Esophagus muscularis mucosa (tissue), 4 donors: ENCODE measurements around the gene ANKRD33B. TPM values are rescaled to one million over a fixed set of nuclear protein-coding genes. Genes with fewer than 3 reads are reported as not detected.

Experiments
- DNase-seq: peaks from one replicate; pipeline ENCODE4 v3.0.0-alpha.2; 2017; ENCODE audit errors: extremely low spot score
- H3K27ac ChIP-seq, 4 donors: fragments of 200-600 bp; sonication (generic); replicated peaks in 1 of 4; 1 replicate in 3 of 4; 2 replicates in 1 of 4; pipeline ENCODE4 v1.5.1; 2016 to 2019; ENCODE audit warnings: mild to moderate bottlenecking in 1 of 4
- H3K27me3 ChIP-seq, 4 donors: fragments of 200-600 bp; sonication (generic); one replicate each; pipeline versions ENCODE4 v1.5.1 to v1.6.0; 2016 to 2019
- H3K36me3 ChIP-seq, 4 donors: fragments of 200-600 bp; sonication (generic); one replicate each; pipeline ENCODE4 v1.5.1; 2016 to 2019
- H3K4me1 ChIP-seq, 4 donors: fragments of 200-600 bp; sonication (generic); one replicate each; pipeline ENCODE4 v1.5.1; 2016 to 2019
- H3K4me3 ChIP-seq, 4 donors: fragments of 200-600 bp; sonication (generic); 1 replicate in 2 of 4; 2 replicates in 2 of 4; pipeline ENCODE4 v1.5.1; 2016 to 2019; ENCODE audit warnings: mild to moderate bottlenecking in 4 of 4, moderate library complexity in 1 of 4
- H3K9me3 ChIP-seq, 4 donors: fragments of 200-600 bp; sonication (generic); 1 replicate in 3 of 4; 2 replicates in 1 of 4; pipeline ENCODE4 v1.5.1; 2016 to 2019
- EP300 ChIP-seq: sonication (generic); formaldehyde crosslinking; IDR thresholded peaks from one replicate; pipeline ENCODE4 v1.6.1; 2017; ENCODE audit warnings: antibody characterized with exemption
- POLR2A ChIP-seq: fragments of 450-650 bp; IDR thresholded peaks from one replicate; pipeline ENCODE4 v1.6.1; 2017; ENCODE audit warnings: antibody characterized with exemption, moderate library complexity, mild to moderate bottlenecking, low read depth
- POLR2AphosphoS5 ChIP-seq, 2 donors: sonication (generic); formaldehyde crosslinking; IDR thresholded peaks; one replicate each; pipeline ENCODE4 v1.6.1; 2017; ENCODE audit warnings: antibody characterized with exemption in 2 of 2
- WGBS: methylation state at CpG from one replicate; pipeline ENCODE4 v1.1.5; 2018; 5-methylcytosine and 5-hydroxymethylcytosine counted together
- intact Hi-C: fragments of 100-400 bp; cut with DNase I; formaldehyde crosslinking; loops from one replicate; pipeline ENCODE4 v1.15.1; 2023
- total RNA-seq, 4 donors: library from RNA; depleted of rRNA; stranded (reverse); fragments of >200 nt; gene quantifications; one replicate each; pipeline versions ENCODE4 v1.1.0 to v1.2.1, GENCODE V29; 2016
- TF ChIP-seq, protein P1 (sequence below), 3 experiments: fragments of 200-600 bp in 2 of 3; fragments of 450-650 bp in 1 of 3; sonication (generic) in 2 of 3; IDR thresholded peaks; one replicate each; pipeline ENCODE4 v1.5.1; 2017 to 2019; ENCODE audit warnings: antibody characterized with exemption in 3 of 3, mild to moderate bottlenecking in 2 of 3, moderate library complexity in 1 of 3

The ANKRD33B gene
- total RNA-seq, 4 donors from 2014 or later, result 4.6 to 8.2 (median 6.7) TPM

DNA sequence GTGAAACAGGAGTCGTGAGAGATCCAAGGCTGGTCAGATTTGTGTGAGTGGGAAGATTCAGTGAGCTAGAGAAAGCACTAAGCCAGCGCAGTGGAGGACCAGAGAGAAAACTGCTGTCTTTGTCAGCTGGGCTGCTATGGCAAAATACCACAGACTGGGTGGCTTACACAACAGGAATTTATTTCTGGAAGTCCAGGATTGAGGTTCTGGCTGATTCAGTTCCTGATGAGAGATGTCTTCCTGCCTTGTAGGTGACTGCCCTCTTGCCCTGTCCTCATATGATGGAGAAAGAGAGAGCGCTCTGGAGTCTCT, 24.2 kb upstream of the ANKRD33B start:
- WGBS, result 78% methylated on average over 3 of the region's 3 CpGs
- no peak overlapping the region for H3K4me3 ChIP-seq
- H3K4me1 ChIP-seq, result peaks cover 7 to 12% (median 8%) of the 10 kb centered on the region in 4 donors
- no peaks in the 10 kb centered on the region for H3K9me3 ChIP-seq
- H3K36me3 ChIP-seq, result no peaks in the 10 kb centered on the region
- TF ChIP-seq POLR2AphosphoS5 (IDR thresholded peaks at IDR 0.05) (no peak), EP300 (no peak), POLR2A (no peak)
- TF ChIP-seq, protein P1, sequence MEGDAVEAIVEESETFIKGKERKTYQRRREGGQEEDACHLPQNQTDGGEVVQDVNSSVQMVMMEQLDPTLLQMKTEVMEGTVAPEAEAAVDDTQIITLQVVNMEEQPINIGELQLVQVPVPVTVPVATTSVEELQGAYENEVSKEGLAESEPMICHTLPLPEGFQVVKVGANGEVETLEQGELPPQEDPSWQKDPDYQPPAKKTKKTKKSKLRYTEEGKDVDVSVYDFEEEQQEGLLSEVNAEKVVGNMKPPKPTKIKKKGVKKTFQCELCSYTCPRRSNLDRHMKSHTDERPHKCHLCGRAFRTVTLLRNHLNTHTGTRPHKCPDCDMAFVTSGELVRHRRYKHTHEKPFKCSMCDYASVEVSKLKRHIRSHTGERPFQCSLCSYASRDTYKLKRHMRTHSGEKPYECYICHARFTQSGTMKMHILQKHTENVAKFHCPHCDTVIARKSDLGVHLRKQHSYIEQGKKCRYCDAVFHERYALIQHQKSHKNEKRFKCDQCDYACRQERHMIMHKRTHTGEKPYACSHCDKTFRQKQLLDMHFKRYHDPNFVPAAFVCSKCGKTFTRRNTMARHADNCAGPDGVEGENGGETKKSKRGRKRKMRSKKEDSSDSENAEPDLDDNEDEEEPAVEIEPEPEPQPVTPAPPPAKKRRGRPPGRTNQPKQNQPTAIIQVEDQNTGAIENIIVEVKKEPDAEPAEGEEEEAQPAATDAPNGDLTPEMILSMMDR (IDR thresholded peaks at IDR 0.05), result no peak
- H3K27ac ChIP-seq, result no peak overlapping the region
- DNase-seq, result no peak
- intact Hi-C loops, result no loop called here
- H3K27me3 ChIP-seq, result peaks cover 0 to 52% (median 0%) of the 10 kb centered on the region in 4 donors

DNA sequence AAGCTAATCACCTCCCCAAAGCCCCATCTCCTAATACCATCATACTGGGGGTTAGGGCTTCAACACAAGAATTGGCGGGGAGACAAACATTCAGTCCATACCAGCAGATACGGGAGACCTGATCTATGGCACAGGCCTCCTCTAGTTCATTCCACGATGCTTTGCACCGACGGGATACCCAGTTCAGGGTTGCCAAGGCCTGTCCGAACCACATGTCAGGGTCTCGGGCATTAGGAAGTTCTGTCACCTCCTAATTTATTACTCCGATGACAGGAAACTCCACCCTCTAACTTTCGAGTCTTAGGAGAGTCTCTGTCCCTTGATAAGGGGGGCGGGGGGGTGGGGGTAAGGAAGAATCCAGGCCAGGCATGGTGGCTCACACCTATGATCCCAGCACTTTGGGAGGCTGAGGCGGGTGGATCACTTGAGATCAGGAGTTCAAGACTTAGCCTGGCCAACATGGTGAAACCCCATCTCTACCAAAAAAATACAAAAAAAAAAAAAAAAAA, 23.8 kb upstream of the ANKRD33B start:
- TF ChIP-seq, protein P1 (IDR thresholded peaks at IDR 0.05), result no peak
- TF ChIP-seq EP300, result no peak
- TF ChIP-seq POLR2A, result no peak
- TF ChIP-seq POLR2AphosphoS5 (IDR thresholded peaks at IDR 0.05), result no peak
- Histone ChIP-seq H3K27ac (no peak overlapping the region), H3K4me3 (no peak overlapping the region), H3K36me3 (no peaks in the 10 kb centered on the region), H3K27me3 (peaks cover 0 to 52% (median 0%) of the 10 kb centered on the region in 4 donors), H3K4me1 (peaks cover 7 to 12% (median 8%) of the 10 kb centered on the region in 4 donors), H3K9me3 (no peaks in the 10 kb centered on the region)
- intact Hi-C loops, result no loop called here
- DNase-seq, result no peak
- WGBS, result 88% methylated on average over 11 of the region's 11 CpGs

DNA sequence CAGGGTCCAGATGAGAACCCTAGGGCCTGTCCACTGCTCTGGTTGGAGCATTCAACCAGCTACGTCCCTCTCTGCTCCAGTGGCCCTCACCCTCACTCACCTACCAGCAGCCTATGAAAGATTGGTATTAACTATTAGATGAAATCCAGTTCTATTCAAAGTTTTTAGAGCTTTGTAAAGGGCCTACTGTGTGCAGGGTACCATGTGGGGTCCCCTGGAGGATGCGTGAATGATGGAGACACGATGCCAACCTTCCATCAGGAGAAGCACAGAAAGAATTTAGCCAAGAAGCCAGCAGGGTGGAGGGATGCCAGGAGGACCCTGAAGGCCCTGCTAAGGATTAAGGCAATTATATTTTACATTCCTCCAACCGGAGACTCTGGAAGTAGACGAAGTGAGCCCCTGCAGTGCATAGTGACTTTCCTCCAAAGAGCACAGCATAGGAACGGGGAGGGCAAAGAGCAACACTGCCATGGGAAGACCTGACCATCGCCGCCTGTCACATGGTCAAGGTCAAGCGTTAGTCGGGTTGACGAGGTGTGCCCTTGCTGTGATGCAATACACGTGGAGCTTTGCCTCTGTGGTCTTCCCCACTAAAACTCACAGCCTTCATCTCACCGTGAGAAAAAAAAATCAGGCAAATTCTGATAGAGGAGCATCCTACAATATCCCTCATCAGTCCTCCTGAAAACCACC, 22.8 kb upstream of the ANKRD33B start:
- no peak overlapping the region for H3K4me3 ChIP-seq
- TF ChIP-seq EP300, result no peak
- TF ChIP-seq, protein P1 (IDR thresholded peaks at IDR 0.05), result no peak
- TF ChIP-seq POLR2AphosphoS5 (IDR thresholded peaks at IDR 0.05), result no peak
- no peak for TF ChIP-seq POLR2A
- peaks cover 0 to 52% (median 0%) of the 10 kb centered on the region in 4 donors for H3K27me3 ChIP-seq
- no peak overlapping the region for H3K27ac ChIP-seq
- peaks cover 7 to 12% (median 8%) of the 10 kb centered on the region in 4 donors for H3K4me1 ChIP-seq
- intact Hi-C loops, result no loop called here
- H3K9me3 ChIP-seq, result no peaks in the 10 kb centered on the region
- 87% methylated on average over 13 of the region's 13 CpGs for WGBS
- H3K36me3 ChIP-seq, result no peaks in the 10 kb centered on the region
- no peak for DNase-seq

DNA sequence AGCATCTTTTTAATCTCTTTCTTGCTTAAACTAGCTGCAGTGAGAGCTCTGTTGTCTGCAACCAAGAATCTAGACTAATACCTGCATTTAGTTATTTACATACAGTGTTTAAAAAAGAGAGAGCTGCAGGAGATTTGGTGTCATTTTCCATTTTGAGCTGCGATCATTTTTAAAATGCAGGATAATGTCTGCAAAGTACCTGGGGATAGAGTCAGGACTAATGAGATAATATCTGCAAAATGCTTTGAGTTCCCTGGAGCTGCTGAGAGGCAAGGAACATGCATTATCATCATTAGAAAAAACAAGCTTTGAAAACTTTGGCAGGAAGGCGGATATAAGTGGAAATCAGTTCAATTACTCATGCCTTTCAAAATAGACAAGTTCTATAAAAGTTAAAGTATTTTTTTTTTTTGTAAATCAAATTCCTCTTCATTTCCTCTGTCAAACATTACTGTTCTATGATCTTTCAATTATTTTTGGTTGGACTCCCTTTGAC, 21.8 kb upstream of the ANKRD33B start:
- WGBS, result 79% methylated on average over 2 of the region's 2 CpGs
- Histone ChIP-seq H3K36me3 (no peaks in the 10 kb centered on the region), H3K27me3 (peaks cover 0 to 52% (median 0%) of the 10 kb centered on the region in 4 donors), H3K4me3 (no peak overlapping the region), H3K27ac (no peak overlapping the region), H3K9me3 (no peaks in the 10 kb centered on the region), H3K4me1 (peaks cover 4 to 7% (median 4%) of the 10 kb centered on the region in 4 donors)
- TF ChIP-seq POLR2AphosphoS5 (IDR thresholded peaks at IDR 0.05) (no peak), POLR2A (no peak), EP300 (no peak)
- TF ChIP-seq, protein P1 (IDR thresholded peaks at IDR 0.05), result no peak
- intact Hi-C loops, result no loop called here
- no peak for DNase-seq
